Neural progenitor cell (in vitro differentiated cells): Measurements from ENCODE around the gene MIEF1. TPM values are rescaled to one million over a fixed set of nuclear protein-coding genes. Genes with fewer than 3 reads are reported as not detected.

Source experiments
- DNase-seq: peaks from one replicate; pipeline ENCODE4 v3.0.0-alpha.2; 2016; ENCODE audit warnings: low spot score
- H2AFZ ChIP-seq: fragments of 200-600 bp; sonication (generic); replicated peaks from 2 replicates; pipeline ENCODE4 v1.6.1; 2016; ENCODE audit warnings: antibody characterized with exemption
- H3F3A ChIP-seq: fragments of 200-600 bp; sonication (generic); 2 replicates; pipeline ENCODE4 v1.6.1; 2016; ENCODE audit warnings: antibody characterized with exemption, low read depth
- H3K27ac ChIP-seq: fragments of 200-600 bp; sonication (generic); 2 replicates; pipeline ENCODE4 v1.5.1; 2016; ENCODE audit warnings: mild to moderate bottlenecking
- H3K27me3 ChIP-seq: fragments of 200-600 bp; sonication (generic); 2 replicates; pipeline ENCODE4 v1.6.1; 2016; ENCODE audit warnings: mild to moderate bottlenecking, moderate library complexity
- H3K36me3 ChIP-seq: fragments of 200-600 bp; sonication (generic); 2 replicates; pipeline ENCODE4 v1.5.1; 2016
- H3K4me1 ChIP-seq: fragments of 200-600 bp; sonication (generic); 2 replicates; pipeline ENCODE4 v1.6.1; 2016; ENCODE audit warnings: mixed run types
- H3K4me2 ChIP-seq: fragments of 200-600 bp; sonication (generic); 2 replicates; pipeline ENCODE4 v1.6.1; 2016
- H3K4me3 ChIP-seq: fragments of 200-600 bp; sonication (generic); 2 replicates; pipeline ENCODE4 v1.5.1; 2016
- H3K79me2 ChIP-seq: fragments of 200-600 bp; sonication (generic); 2 replicates; pipeline ENCODE4 v1.6.1; 2016; ENCODE audit warnings: low read depth
- H3K9ac ChIP-seq: fragments of 200-600 bp; sonication (generic); 2 replicates; pipeline ENCODE4 v1.6.1; 2016
- H3K9me3 ChIP-seq: fragments of 200-600 bp; sonication (generic); 2 replicates; pipeline ENCODE4 v1.5.1; 2016; ENCODE audit warnings: low read depth
- H4K20me1 ChIP-seq: fragments of 200-600 bp; sonication (generic); 2 replicates; pipeline ENCODE4 v1.6.1; 2016; ENCODE audit warnings: low read depth
- H3K27ac Mint-ChIP-seq: 3 replicates; pipeline ENCODE4 v1.8.0; 2021; ENCODE audit warnings: mixed read lengths
- H3K27me3 Mint-ChIP-seq: 2 replicates; pipeline ENCODE4 v1.8.0; 2022; ENCODE audit warnings: low read depth, mild to moderate bottlenecking, inconsistent platforms, moderate library complexity, mixed read lengths; ENCODE audit not compliant: insufficient read depth
- H3K36me3 Mint-ChIP-seq: 3 replicates; pipeline ENCODE4 v1.8.0; 2021; ENCODE audit warnings: mixed read lengths
- H3K4me1 Mint-ChIP-seq: 3 replicates; pipeline ENCODE4 v1.8.0; 2021; ENCODE audit warnings: mixed read lengths
- H3K4me3 Mint-ChIP-seq: 3 replicates; pipeline ENCODE4 v1.8.0; 2021; ENCODE audit warnings: mild to moderate bottlenecking, moderate library complexity, mixed read lengths
- H3K9me3 Mint-ChIP-seq: 3 replicates; pipeline ENCODE4 v1.8.0; 2020; ENCODE audit warnings: mixed read lengths
- EZH2 ChIP-seq: fragments of 200-600 bp; sonication (generic); IDR thresholded peaks from 2 replicates; pipeline ENCODE4 v1.6.1; 2017; ENCODE audit warnings: antibody characterized with exemption, mild to moderate bottlenecking, moderate library complexity
- EZH2phosphoT487 ChIP-seq: fragments of 200-600 bp; sonication (generic); IDR thresholded peaks from 2 replicates; pipeline ENCODE4 v1.6.1; 2017; ENCODE audit warnings: antibody characterized with exemption
- total RNA-seq: library from RNA; depleted of rRNA; stranded (reverse); fragments of >200 nt; gene quantifications from 2 replicates; pipeline ENCODE4 v1.2.3, GENCODE V29; 2015; ENCODE audit warnings: low replicate concordance
- TF ChIP-seq, protein P1 (sequence below): fragments of 200-600 bp; sonication (generic); IDR thresholded peaks from 2 replicates; pipeline ENCODE4 v1.5.1; 2017; ENCODE audit warnings: antibody characterized with exemption, mild to moderate bottlenecking

Gene MIEF1
- total RNA-seq, 1 donor from 2014 or later = 22.0 TPM

DNA sequence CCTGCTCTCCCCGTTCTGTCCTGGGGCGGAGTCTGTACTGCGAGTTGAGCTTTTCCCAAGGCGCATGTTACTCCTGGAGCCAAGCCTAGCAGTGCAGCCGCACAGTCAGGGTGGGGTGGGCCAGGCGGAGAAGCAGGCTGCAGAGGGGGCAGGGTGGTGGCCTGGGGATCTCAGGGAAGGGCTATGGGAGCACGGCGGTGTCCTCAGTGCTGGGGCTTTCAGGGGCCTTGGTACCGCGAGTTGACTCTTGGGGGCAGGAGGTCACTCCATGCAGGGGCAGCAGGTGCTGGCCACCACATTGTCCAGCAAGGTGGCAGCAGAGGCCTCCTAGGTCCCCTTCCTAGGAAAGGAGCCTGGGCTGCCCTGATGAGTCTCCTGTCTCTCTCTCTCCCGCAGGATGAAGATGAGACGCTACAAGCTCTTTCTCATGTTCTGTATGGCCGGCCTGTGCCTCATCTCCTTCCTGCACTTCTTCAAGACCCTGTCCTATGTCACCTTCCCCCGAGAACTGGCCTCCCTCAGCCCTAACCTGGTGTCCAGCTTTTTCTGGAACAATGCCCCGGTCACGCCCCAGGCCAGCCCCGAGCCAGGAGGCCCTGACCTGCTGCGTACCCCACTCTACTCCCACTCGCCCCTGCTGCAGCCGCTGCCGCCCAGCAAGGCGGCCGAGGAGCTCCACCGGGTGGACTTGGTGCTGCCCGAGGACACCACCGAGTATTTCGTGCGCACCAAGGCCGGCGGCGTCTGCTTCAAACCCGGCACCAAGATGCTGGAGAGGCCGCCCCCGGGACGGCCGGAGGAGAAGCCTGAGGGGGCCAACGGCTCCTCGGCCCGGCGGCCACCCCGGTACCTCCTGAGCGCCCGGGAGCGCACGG, 14.9 kb upstream of the MIEF1 start:
- TF ChIP-seq EZH2 (no peak), EZH2phosphoT487 (no peak)
- TF ChIP-seq, protein P1, sequence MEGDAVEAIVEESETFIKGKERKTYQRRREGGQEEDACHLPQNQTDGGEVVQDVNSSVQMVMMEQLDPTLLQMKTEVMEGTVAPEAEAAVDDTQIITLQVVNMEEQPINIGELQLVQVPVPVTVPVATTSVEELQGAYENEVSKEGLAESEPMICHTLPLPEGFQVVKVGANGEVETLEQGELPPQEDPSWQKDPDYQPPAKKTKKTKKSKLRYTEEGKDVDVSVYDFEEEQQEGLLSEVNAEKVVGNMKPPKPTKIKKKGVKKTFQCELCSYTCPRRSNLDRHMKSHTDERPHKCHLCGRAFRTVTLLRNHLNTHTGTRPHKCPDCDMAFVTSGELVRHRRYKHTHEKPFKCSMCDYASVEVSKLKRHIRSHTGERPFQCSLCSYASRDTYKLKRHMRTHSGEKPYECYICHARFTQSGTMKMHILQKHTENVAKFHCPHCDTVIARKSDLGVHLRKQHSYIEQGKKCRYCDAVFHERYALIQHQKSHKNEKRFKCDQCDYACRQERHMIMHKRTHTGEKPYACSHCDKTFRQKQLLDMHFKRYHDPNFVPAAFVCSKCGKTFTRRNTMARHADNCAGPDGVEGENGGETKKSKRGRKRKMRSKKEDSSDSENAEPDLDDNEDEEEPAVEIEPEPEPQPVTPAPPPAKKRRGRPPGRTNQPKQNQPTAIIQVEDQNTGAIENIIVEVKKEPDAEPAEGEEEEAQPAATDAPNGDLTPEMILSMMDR = no peak
- peaks cover 5% of the 10 kb centered on the region for H3K4me1 ChIP-seq
- H4K20me1 ChIP-seq = peaks cover 24% of the 10 kb centered on the region
- H3F3A ChIP-seq = no peaks in the 10 kb centered on the region
- Mint-ChIP-seq H3K4me3 (no peak overlapping the region), H3K4me1 (peaks cover 5% of the 10 kb centered on the region), H3K27ac (no peak overlapping the region), H3K36me3 (peaks cover 4% of the 10 kb centered on the region), H3K27me3 (peaks cover 9% of the 10 kb centered on the region), H3K9me3 (no peaks in the 10 kb centered on the region)
- no peak overlapping the region for H3K9ac ChIP-seq
- no peak overlapping the region for H3K27ac ChIP-seq
- H3K79me2 ChIP-seq = no peaks in the 10 kb centered on the region
- H3K36me3 ChIP-seq = no peaks in the 10 kb centered on the region
- H2AFZ ChIP-seq = no peak overlapping the region
- H3K9me3 ChIP-seq = no peaks in the 10 kb centered on the region
- no peak overlapping the region for H3K4me3 ChIP-seq
- DNase-seq = no peak
- H3K4me2 ChIP-seq = no peak overlapping the region
- H3K27me3 ChIP-seq = no peaks in the 10 kb centered on the region

- no peaks in the 10 kb centered on the region for H3K36me3 ChIP-seq
- H3K9ac ChIP-seq = no peak overlapping the region
- no peak overlapping the region for H3K4me3 ChIP-seq
- peaks cover 5% of the 10 kb centered on the region for H3K4me1 Mint-ChIP-seq
- H3K4me3 Mint-ChIP-seq = no peak overlapping the region
- peaks cover 4% of the 10 kb centered on the region for H3K36me3 Mint-ChIP-seq
- H3K27ac ChIP-seq = no peak overlapping the region
- H3K9me3 ChIP-seq = no peaks in the 10 kb centered on the region
- no peaks in the 10 kb centered on the region for H3K79me2 ChIP-seq
- peaks cover 2% of the 10 kb centered on the region for H3K4me1 ChIP-seq
- H3K9me3 Mint-ChIP-seq = no peaks in the 10 kb centered on the region
- TF ChIP-seq EZH2phosphoT487 = no peak
- no peaks in the 10 kb centered on the region for H3F3A ChIP-seq
- no peak overlapping the region for H3K27ac Mint-ChIP-seq
- H2AFZ ChIP-seq = no peak overlapping the region
- H3K27me3 Mint-ChIP-seq = peaks cover 9% of the 10 kb centered on the region
- no peak for DNase-seq
- peaks cover 16% of the 10 kb centered on the region for H4K20me1 ChIP-seq
- no peaks in the 10 kb centered on the region for H3K27me3 ChIP-seq
- no peak overlapping the region for H3K4me2 ChIP-seq
Measured at GRCh38 chr22:39487826-39488520, 14.1 kb upstream of the MIEF1 start.

- H3K4me1 Mint-ChIP-seq = peaks cover 5% of the 10 kb centered on the region
- H3K9me3 Mint-ChIP-seq = no peaks in the 10 kb centered on the region
- H3K27ac ChIP-seq = no peak overlapping the region
- H3K4me1 ChIP-seq = no peaks in the 10 kb centered on the region
- no peaks in the 10 kb centered on the region for H3K36me3 ChIP-seq
- H4K20me1 ChIP-seq = peaks cover 10% of the 10 kb centered on the region
- DNase-seq = no peak
- TF ChIP-seq EZH2 (no peak), EZH2phosphoT487 (no peak)
- TF ChIP-seq, protein P1 = no peak
- no peak overlapping the region for H2AFZ ChIP-seq
- H3K9me3 ChIP-seq = no peaks in the 10 kb centered on the region
- H3K4me2 ChIP-seq = no peak overlapping the region
- peaks cover 4% of the 10 kb centered on the region for H3K36me3 Mint-ChIP-seq
- no peaks in the 10 kb centered on the region for H3F3A ChIP-seq
- H3K27ac Mint-ChIP-seq = no peak overlapping the region
- peaks cover 9% of the 10 kb centered on the region for H3K27me3 Mint-ChIP-seq
- no peak overlapping the region for H3K4me3 ChIP-seq
- H3K79me2 ChIP-seq = no peaks in the 10 kb centered on the region
- H3K27me3 ChIP-seq = no peaks in the 10 kb centered on the region
- no peak overlapping the region for H3K9ac ChIP-seq
- no peak overlapping the region for H3K4me3 Mint-ChIP-seq
Measured at GRCh38 chr22:39488563-39489083, 13.5 kb upstream of the MIEF1 start.
